ENCODE data around the gene SERTAD2.

DNA sequence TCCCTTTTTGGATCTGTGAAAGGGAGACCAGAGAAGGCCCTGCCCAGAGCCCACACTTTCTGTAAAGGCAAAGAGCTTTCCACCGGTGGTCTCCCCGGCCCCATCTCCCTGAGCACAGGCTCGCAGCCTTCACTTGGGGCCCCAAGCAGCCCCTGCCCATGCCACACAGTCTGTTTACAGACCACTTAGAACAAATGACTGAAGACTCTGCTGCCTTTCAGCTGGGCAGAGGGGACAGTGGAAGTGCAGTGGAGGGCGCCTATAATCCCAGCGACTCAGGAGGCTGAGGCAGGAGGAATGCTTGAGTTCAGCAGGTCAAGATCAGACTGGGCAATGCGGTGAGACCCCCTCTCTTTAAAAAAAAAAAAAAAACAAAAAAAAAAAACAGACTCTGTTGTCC is 28.9 kb downstream of the SERTAD2 start:
- TF ChIP-seq, protein P1, sequence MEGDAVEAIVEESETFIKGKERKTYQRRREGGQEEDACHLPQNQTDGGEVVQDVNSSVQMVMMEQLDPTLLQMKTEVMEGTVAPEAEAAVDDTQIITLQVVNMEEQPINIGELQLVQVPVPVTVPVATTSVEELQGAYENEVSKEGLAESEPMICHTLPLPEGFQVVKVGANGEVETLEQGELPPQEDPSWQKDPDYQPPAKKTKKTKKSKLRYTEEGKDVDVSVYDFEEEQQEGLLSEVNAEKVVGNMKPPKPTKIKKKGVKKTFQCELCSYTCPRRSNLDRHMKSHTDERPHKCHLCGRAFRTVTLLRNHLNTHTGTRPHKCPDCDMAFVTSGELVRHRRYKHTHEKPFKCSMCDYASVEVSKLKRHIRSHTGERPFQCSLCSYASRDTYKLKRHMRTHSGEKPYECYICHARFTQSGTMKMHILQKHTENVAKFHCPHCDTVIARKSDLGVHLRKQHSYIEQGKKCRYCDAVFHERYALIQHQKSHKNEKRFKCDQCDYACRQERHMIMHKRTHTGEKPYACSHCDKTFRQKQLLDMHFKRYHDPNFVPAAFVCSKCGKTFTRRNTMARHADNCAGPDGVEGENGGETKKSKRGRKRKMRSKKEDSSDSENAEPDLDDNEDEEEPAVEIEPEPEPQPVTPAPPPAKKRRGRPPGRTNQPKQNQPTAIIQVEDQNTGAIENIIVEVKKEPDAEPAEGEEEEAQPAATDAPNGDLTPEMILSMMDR (conservative IDR thresholded peaks at IDR 0.05): no peak
- TF ChIP-seq ZFX (IDR thresholded peaks at IDR 0.05): no peak

Data from C4-2B (cell line).